ENCODE measurements around the gene SLC5A8. TPM values are rescaled to one million over a fixed set of nuclear protein-coding genes. Genes with fewer than 3 reads are reported as not detected.

The SLC5A8 gene
- total and polyA plus RNA-seq, 2 donors (not counting 1 experiment from before 2014, with no cell fraction given): not detected

- no peak for DNase-seq
- H3K9me3 ChIP-seq (ENCODE audit: control extremely low read depth in 1 of 3, control insufficient read depth in 2 of 3, insufficient read depth in 1 of 3, low read length in 2 of 3): peaks cover 0 to 6% (median 0%) of the 10 kb centered on the region in 3 donors
- no peaks in the 10 kb centered on the region for H3K36me3 ChIP-seq (replicated peaks in 1 of 2; ENCODE audit: control extremely low read depth in 1 of 2, control insufficient read depth in 1 of 2, extremely low read depth in 1 of 2, insufficient read depth in 2 of 2, low read length in 1 of 2)
- H3K4me1 ChIP-seq (ENCODE audit: control insufficient read depth in 2 of 2, insufficient read depth in 2 of 2, low read length in 2 of 2): no peaks in the 10 kb centered on the region
- no peak for TF ChIP-seq EZH2 (IDR thresholded peaks at IDR 0.05; ENCODE audit: borderline replicate concordance, insufficient read depth, low read depth, low read length, poor library complexity, severe bottlenecking)
- no peak for TF ChIP-seq CTCF (IDR thresholded peaks at IDR 0.05)
- WGBS (ENCODE audit: insufficient coverage): no CpG with 5 or more reads among the region's 3 CpGs
- no peak overlapping the region for H3K4me3 ChIP-seq (ENCODE audit: control extremely low read depth in 1 of 5, extremely low read depth in 1 of 5, insufficient read depth in 1 of 5, low read depth in 2 of 5, low read length in 4 of 5)
- Mint-ChIP-seq H3K4me1 (no peaks in the 10 kb centered on the region), H3K27ac (no peak overlapping the region), H3K27me3 (no peaks in the 10 kb centered on the region), H3K9me3 (ENCODE audit: insufficient read depth) (no peaks in the 10 kb centered on the region), H3K4me3 (no peak overlapping the region)
- H4K20me1 ChIP-seq (ENCODE audit: control insufficient read depth, insufficient read depth, low read length, poor library complexity, severe bottlenecking): no peaks in the 10 kb centered on the region
- no peak overlapping the region for H3K9ac ChIP-seq (ENCODE audit: low read length)
- intact Hi-C loops (cut with micrococcal nuclease): no loop called here
- H3K27me3 ChIP-seq (replicated peaks in 1 of 4; ENCODE audit: control extremely low read depth in 1 of 4, control insufficient read depth in 3 of 4, insufficient read depth in 4 of 4, low read length in 3 of 4): peaks cover 0 to 2% (median 0%) of the 10 kb centered on the region in 4 experiments
- CTCF ChIA-PET: no interaction called here
- no peaks in the 10 kb centered on the region for H3K79me2 ChIP-seq (ENCODE audit: control insufficient read depth, insufficient read depth, low read length)
- H2AFZ ChIP-seq (ENCODE audit: insufficient read depth, low read depth, low read length, poor library complexity, severe bottlenecking): no peak overlapping the region
- ATAC-seq (ENCODE audit: low read depth): no peak
- no peak overlapping the region for H3K27ac ChIP-seq (ENCODE audit: low read length in 2 of 2)
- H3K4me2 ChIP-seq (replicated peaks; ENCODE audit: low read depth, low read length, poor library complexity, severe bottlenecking): no peak overlapping the region
- POLR2A ChIA-PET: no interaction called here
These were observed 35.5 kb downstream of the SLC5A8 start for GRCh38 chr12:101174541-101174940.

- CTCF ChIA-PET: no interaction called here
- ATAC-seq (ENCODE audit: low read depth) (no peak), DNase-seq (no peak)
- Mint-ChIP-seq H3K4me1 (no peaks in the 10 kb centered on the region), H3K9me3 (ENCODE audit: insufficient read depth) (no peaks in the 10 kb centered on the region), H3K27me3 (no peaks in the 10 kb centered on the region), H3K27ac (no peak overlapping the region), H3K4me3 (no peak overlapping the region)
- Histone ChIP-seq H3K4me2 (replicated peaks; ENCODE audit: low read depth, low read length, poor library complexity, severe bottlenecking) (no peak overlapping the region), H4K20me1 (ENCODE audit: control insufficient read depth, insufficient read depth, low read length, poor library complexity, severe bottlenecking) (no peaks in the 10 kb centered on the region), H3K79me2 (ENCODE audit: control insufficient read depth, insufficient read depth, low read length) (no peaks in the 10 kb centered on the region), H3K4me1 (ENCODE audit: control insufficient read depth in 2 of 2, insufficient read depth in 2 of 2, low read length in 2 of 2) (no peaks in the 10 kb centered on the region), H3K4me3 (ENCODE audit: control extremely low read depth in 1 of 5, extremely low read depth in 1 of 5, insufficient read depth in 1 of 5, low read depth in 2 of 5, low read length in 4 of 5) (no peak overlapping the region), H3K27me3 (replicated peaks in 1 of 4; ENCODE audit: control extremely low read depth in 1 of 4, control insufficient read depth in 3 of 4, insufficient read depth in 4 of 4, low read length in 3 of 4) (peaks cover 0 to 2% (median 0%) of the 10 kb centered on the region in 4 experiments), H3K36me3 (replicated peaks in 1 of 2; ENCODE audit: control extremely low read depth in 1 of 2, control insufficient read depth in 1 of 2, extremely low read depth in 1 of 2, insufficient read depth in 2 of 2, low read length in 1 of 2) (no peaks in the 10 kb centered on the region), H3K9ac (ENCODE audit: low read length) (no peak overlapping the region), H2AFZ (ENCODE audit: insufficient read depth, low read depth, low read length, poor library complexity, severe bottlenecking) (no peak overlapping the region), H3K9me3 (ENCODE audit: control extremely low read depth in 1 of 3, control insufficient read depth in 2 of 3, insufficient read depth in 1 of 3, low read length in 2 of 3) (peaks cover 0 to 6% (median 0%) of the 10 kb centered on the region in 3 donors), H3K27ac (ENCODE audit: low read length in 2 of 2) (no peak overlapping the region)
- 94% methylated on average over 6 of the region's 7 CpGs for WGBS (ENCODE audit: insufficient coverage)
- intact Hi-C loops (cut with micrococcal nuclease): no loop called here
- POLR2A ChIA-PET: no interaction called here
- TF ChIP-seq EZH2 (IDR thresholded peaks at IDR 0.05; ENCODE audit: borderline replicate concordance, insufficient read depth, low read depth, low read length, poor library complexity, severe bottlenecking) (no peak), CTCF (IDR thresholded peaks at IDR 0.05) (no peak)
These were observed 36.8 kb downstream of the SLC5A8 start for GRCh38 chr12:101173197-101173749.
